CD14-positive monocyte (primary cell): ENCODE measurements around the gene TMEM42. TPM values are rescaled to one million over a fixed set of nuclear protein-coding genes. Genes with fewer than 3 reads are reported as not detected.

Source experiments
- DNase-seq, 3 donors: peaks; one replicate each; pipeline ENCODE4 v3.0.0-alpha.2; 2011 to 2022
- H2AFZ ChIP-seq: 2 replicates; pipeline ENCODE4 v1.6.0; 2012; ENCODE audit warnings: mild to moderate bottlenecking, low read depth, low read length, inconsistent platforms; ENCODE audit not compliant: insufficient read depth, poor library complexity, severe bottlenecking
- H3K27ac ChIP-seq, 2 donors: 1 replicate in 1 of 2; 2 replicates in 1 of 2; pipeline ENCODE4 v1.5.1; 2012 to 2013; ENCODE audit warnings: low read length in 2 of 2, control low read depth in 1 of 2, inconsistent platforms in 1 of 2, low read depth in 1 of 2, mild to moderate bottlenecking in 1 of 2
- H3K27me3 ChIP-seq, 2 donors: one replicate each; pipeline versions ENCODE4 v1.6.0 to v1.6.1; 2011 to 2013; ENCODE audit warnings: low read length in 2 of 2; ENCODE audit not compliant: control insufficient read depth in 2 of 2, insufficient read depth in 2 of 2
- H3K36me3 ChIP-seq, 2 donors: replicated peaks in 1 of 2; 1 replicate in 1 of 2; 2 replicates in 1 of 2; pipeline versions ENCODE4 v1.5.1 to v1.6.1; 2012 to 2013; ENCODE audit warnings: low read length in 2 of 2, control low read depth in 1 of 2, inconsistent platforms in 1 of 2, mild to moderate bottlenecking in 1 of 2; ENCODE audit not compliant: insufficient read depth in 2 of 2, control insufficient read depth in 1 of 2
- H3K4me1 ChIP-seq, 2 donors: 1 replicate in 1 of 2; 2 replicates in 1 of 2; pipeline versions ENCODE4 v1.5.1 to v1.6.1; 2012 to 2013; ENCODE audit warnings: low read length in 2 of 2, control low read depth in 1 of 2, inconsistent platforms in 1 of 2, mild to moderate bottlenecking in 1 of 2, moderate library complexity in 1 of 2; ENCODE audit not compliant: insufficient read depth in 2 of 2, control insufficient read depth in 1 of 2
- H3K4me2 ChIP-seq: replicated peaks from 2 replicates; pipeline ENCODE3; 2012; ENCODE audit warnings: low read length, moderate library complexity, mild to moderate bottlenecking; ENCODE audit not compliant: poor library complexity, severe bottlenecking; ENCODE audit errors: extremely low read depth
- H3K4me3 ChIP-seq, 3 experiments: fragments of 200-600 bp in 1 of 3; sonication (generic) in 1 of 3; replicated peaks in 1 of 3; 1 replicate in 2 of 3; 2 replicates in 1 of 3; pipeline ENCODE4 v1.5.1; 2011 to 2013; ENCODE audit warnings: low read length in 3 of 3, mild to moderate bottlenecking in 3 of 3, control low read depth in 2 of 3, low read depth in 2 of 3, inconsistent platforms in 1 of 3, moderate library complexity in 1 of 3
- H3K79me2 ChIP-seq: 2 replicates; pipeline ENCODE4 v1.6.0; 2012; ENCODE audit warnings: mild to moderate bottlenecking, control low read depth, inconsistent platforms, low read length, moderate library complexity; ENCODE audit not compliant: insufficient read depth
- H3K9ac ChIP-seq: 2 replicates; pipeline ENCODE4 v1.6.0; 2017; ENCODE audit warnings: low read length, mild to moderate bottlenecking; ENCODE audit not compliant: insufficient read depth, poor library complexity, severe bottlenecking
- H3K9me3 ChIP-seq, 2 donors: replicated peaks in 1 of 2; 1 replicate in 1 of 2; 2 replicates in 1 of 2; pipeline versions ENCODE4 v1.5.1 to v1.6.1; 2012 to 2013; ENCODE audit warnings: low read length in 2 of 2, control low read depth in 1 of 2; ENCODE audit not compliant: control insufficient read depth in 1 of 2, insufficient read depth in 1 of 2
- H4K20me1 ChIP-seq: 2 replicates; pipeline ENCODE4 v1.6.0; 2012; ENCODE audit warnings: mild to moderate bottlenecking, low read length, control low read depth, moderate library complexity; ENCODE audit not compliant: insufficient read depth
- H3K27ac Mint-ChIP-seq, 7 donors: one replicate each; pipeline ENCODE4 v1.8.0; 2020; ENCODE audit warnings: mild to moderate bottlenecking in 7 of 7, mixed read lengths in 7 of 7, moderate library complexity in 6 of 7, inconsistent platforms in 2 of 7
- H3K27me3 Mint-ChIP-seq, 3 donors: one replicate each; pipeline ENCODE4 v1.8.0; 2021 to 2022; ENCODE audit warnings: low read depth in 3 of 3, mild to moderate bottlenecking in 3 of 3, mixed read lengths in 3 of 3, moderate library complexity in 3 of 3, inconsistent platforms in 1 of 3
- H3K36me3 Mint-ChIP-seq, 2 donors: one replicate each; pipeline ENCODE4 v1.8.0; 2020; ENCODE audit warnings: mixed read lengths in 2 of 2, inconsistent platforms in 1 of 2, mild to moderate bottlenecking in 1 of 2
- H3K4me1 Mint-ChIP-seq: one replicate; pipeline ENCODE4 v1.8.0; 2020; ENCODE audit warnings: mild to moderate bottlenecking, mixed read lengths
- H3K4me3 Mint-ChIP-seq, 2 donors: one replicate each; pipeline ENCODE4 v1.8.0; 2020; ENCODE audit warnings: mild to moderate bottlenecking in 2 of 2, mixed read lengths in 2 of 2, moderate library complexity in 1 of 2
- H3K9me3 Mint-ChIP-seq, 7 donors: one replicate each; pipeline ENCODE4 v1.8.0; 2020 to 2022; ENCODE audit warnings: mixed read lengths in 7 of 7, mild to moderate bottlenecking in 6 of 7, moderate library complexity in 6 of 7, inconsistent platforms in 2 of 7
- CTCF ChIP-seq: fragments of 200-600 bp; IDR thresholded peaks from one replicate; pipeline ENCODE4 v1.8.0; 2022; ENCODE audit warnings: antibody characterized with exemption, mild to moderate bottlenecking
- WGBS: methylation state at CpG from one replicate; pipeline ENCODE4 v1.1.5; 2013; ENCODE audit warnings: missing lambda C conversion rate; ENCODE audit not compliant: insufficient coverage; 5-methylcytosine and 5-hydroxymethylcytosine counted together
- intact Hi-C, 2 donors: fragments of 100-400 bp; cut with micrococcal nuclease; formaldehyde crosslinking; loops; one replicate each; pipeline versions ENCODE4 v1.15.0 to v1.15.1; 2023
- polyA plus RNA-seq, 3 donors: library from polyadenylated mRNA; depleted of rRNA in 1 of 3; unstranded in 2 of 3; stranded (reverse) in 1 of 3; fragments of 300-500 nt in 2 of 3; fragments of >200 nt in 1 of 3; fragmentation: Illumina TruSeq in 2 of 3; gene quantifications; 1 replicate in 2 of 3; 2 replicates in 1 of 3; pipeline ENCODE4 v1.2.3, GENCODE V29; 2012 to 2021

TMEM42 gene
- polyA plus RNA-seq, 3 donors = 16.2 to 31.2 (median 27.5) TPM

GRCh38 chr3:44860117-44860516 is 1.6 kb upstream of the TMEM42 start:
- no peak overlapping the region for H3K4me3 ChIP-seq
- H3K9me3 ChIP-seq = peaks cover 3 to 4% of the 10 kb centered on the region in 2 donors
- H3K9ac ChIP-seq = no peak overlapping the region
- WGBS = 92% methylated on average over 2 of the region's 4 CpGs
- peaks cover 5% of the 10 kb centered on the region for H3K79me2 ChIP-seq
- no peak overlapping the region for H2AFZ ChIP-seq
- peaks cover 0 to 6% of the 10 kb centered on the region in 2 donors for H3K36me3 ChIP-seq
- no peak overlapping the region for H3K27ac ChIP-seq
- Mint-ChIP-seq H3K27ac (no peak overlapping the region), H3K4me1 (peaks cover 19% of the 10 kb centered on the region), H3K27me3 (no peaks in the 10 kb centered on the region), H3K9me3 (no peaks in the 10 kb centered on the region), H3K4me3 (no peak overlapping the region), H3K36me3 (peaks cover 0 to under 1% of the 10 kb centered on the region in 2 donors)
- intact Hi-C loops = no loop called here
- H3K4me1 ChIP-seq = peaks cover 13 to 16% of the 10 kb centered on the region in 2 donors
- no peak overlapping the region for H3K4me2 ChIP-seq
- no peak for DNase-seq
- H4K20me1 ChIP-seq = no peaks in the 10 kb centered on the region
- no peak for TF ChIP-seq CTCF
- H3K27me3 ChIP-seq = no peaks in the 10 kb centered on the region

GRCh38 chr3:44862226-44862637 is 520 bp downstream of the TMEM42 start:
- H3K27me3 ChIP-seq = no peaks in the 10 kb centered on the region
- peaks cover 5% of the 10 kb centered on the region for H3K79me2 ChIP-seq
- H3K27ac ChIP-seq = peak overlapping the region in 1 of 2 donors; percentile 82
- DNase-seq = peak; percentile 11 to 27 (median 21)
- H3K9ac ChIP-seq = peak overlapping the region; percentile 77
- peak overlapping the region; percentile 48 to 73 (median 71) for H3K4me3 ChIP-seq
- 0% methylated on average over 6 of the region's 25 CpGs for WGBS
- Mint-ChIP-seq H3K27me3 (no peaks in the 10 kb centered on the region), H3K4me1 (peaks cover 19% of the 10 kb centered on the region), H3K9me3 (peaks cover 0 to 9% (median 0%) of the 10 kb centered on the region in 7 donors), H3K36me3 (peaks cover 8 to 17% of the 10 kb centered on the region in 2 donors), H3K4me3 (peak overlapping the region; percentile 76 to 89), H3K27ac (peak overlapping the region; percentile 50 to 84 (median 75))
- H3K4me1 ChIP-seq = peaks cover 13 to 16% of the 10 kb centered on the region in 2 donors
- no peaks in the 10 kb centered on the region for H3K9me3 ChIP-seq
- peak overlapping the region; percentile 99 for H2AFZ ChIP-seq
- H3K4me2 ChIP-seq = peak overlapping the region; percentile 83
- intact Hi-C loops = no loop called here
- H4K20me1 ChIP-seq = no peaks in the 10 kb centered on the region
- peaks cover 0 to 8% of the 10 kb centered on the region in 2 donors for H3K36me3 ChIP-seq
- no peak for TF ChIP-seq CTCF
